Measurements from ENCODE around the gene ABR.
"Not testable (repeated sequence)": the region's sequence is repeated elsewhere in the genome, so short reads cannot be mapped to it uniquely, and the experiment has no call there.

ABR gene

GRCh38 chr17:1108765-1109605, 70.8 kb downstream of the ABR start:
- Histone ChIP-seq H3K4me1 (ENCODE audit: insufficient read depth, low read length) (peaks cover 51% of the 10 kb centered on the region), H3K27me3 (ENCODE audit: control insufficient read depth in 1 of 2, insufficient read depth in 2 of 2, low read length in 2 of 2) (no peaks in the 10 kb centered on the region), H3K27ac (ENCODE audit: low read depth, low read length) (peak overlapping the region; percentile 78), H3K4me3 (ENCODE audit: low read depth in 1 of 2, low read length in 2 of 2) (peak overlapping the region; percentile 56 to 81), H3K9ac (ENCODE audit: low read length) (no peak overlapping the region), H3K9me3 (ENCODE audit: low read length) (no peaks in the 10 kb centered on the region), H3K36me3 (ENCODE audit: insufficient read depth, low read length) (peaks cover 2% of the 10 kb centered on the region)

- Histone ChIP-seq H3K4me1 (ENCODE audit: insufficient read depth, low read length) (peaks cover 51% of the 10 kb centered on the region), H3K9ac (ENCODE audit: low read length) (no peak overlapping the region), H3K9me3 (ENCODE audit: low read length) (no peaks in the 10 kb centered on the region), H3K27me3 (ENCODE audit: control insufficient read depth in 1 of 2, insufficient read depth in 2 of 2, low read length in 2 of 2) (no peaks in the 10 kb centered on the region), H3K36me3 (ENCODE audit: insufficient read depth, low read length) (peaks cover 7% of the 10 kb centered on the region), H3K27ac (ENCODE audit: low read depth, low read length) (peak overlapping the region; percentile 78), H3K4me3 (ENCODE audit: low read depth in 1 of 2, low read length in 2 of 2) (peak overlapping the region; percentile 56 to 81)
Observed at GRCh38 chr17:1108478-1108764, 71.4 kb downstream of the ABR start.

- H3K4me1 ChIP-seq (ENCODE audit: insufficient read depth, low read length): peaks cover 51% of the 10 kb centered on the region
- H3K9me3 ChIP-seq (ENCODE audit: low read length): no peaks in the 10 kb centered on the region
- H3K27me3 ChIP-seq (ENCODE audit: control insufficient read depth in 1 of 2, insufficient read depth in 2 of 2, low read length in 2 of 2): no peaks in the 10 kb centered on the region
- H3K36me3 ChIP-seq (ENCODE audit: insufficient read depth, low read length): peaks cover 9% of the 10 kb centered on the region
- H3K4me3 ChIP-seq (ENCODE audit: low read depth in 1 of 2, low read length in 2 of 2): peak overlapping the region; percentile 56 to 81
- H3K9ac ChIP-seq (ENCODE audit: low read length): no peak overlapping the region
- peak overlapping the region; percentile 78 for H3K27ac ChIP-seq (ENCODE audit: low read depth, low read length)
Observed at GRCh38 chr17:1107777-1108477, 71.9 kb downstream of the ABR start.

GRCh38 chr17:1107083-1107776, 72.6 kb downstream of the ABR start:
- Histone ChIP-seq H3K36me3 (ENCODE audit: insufficient read depth, low read length) (peaks cover 9% of the 10 kb centered on the region), H3K27me3 (ENCODE audit: control insufficient read depth in 1 of 2, insufficient read depth in 2 of 2, low read length in 2 of 2) (no peaks in the 10 kb centered on the region), H3K9me3 (ENCODE audit: low read length) (no peaks in the 10 kb centered on the region), H3K9ac (ENCODE audit: low read length) (no peak overlapping the region), H3K4me3 (ENCODE audit: low read depth in 1 of 2, low read length in 2 of 2) (peak overlapping the region in 1 of 2 donors; percentile 56), H3K27ac (ENCODE audit: low read depth, low read length) (no peak overlapping the region), H3K4me1 (ENCODE audit: insufficient read depth, low read length) (peaks cover 51% of the 10 kb centered on the region)

- Histone ChIP-seq H3K36me3 (ENCODE audit: insufficient read depth, low read length) (peaks cover 15% of the 10 kb centered on the region), H3K4me3 (ENCODE audit: low read depth in 1 of 2, low read length in 2 of 2) (no peak overlapping the region), H3K27me3 (ENCODE audit: control insufficient read depth in 1 of 2, insufficient read depth in 2 of 2, low read length in 2 of 2) (no peaks in the 10 kb centered on the region), H3K9ac (ENCODE audit: low read length) (no peak overlapping the region), H3K4me1 (ENCODE audit: insufficient read depth, low read length) (peaks cover 27% of the 10 kb centered on the region), H3K9me3 (ENCODE audit: low read length) (no peaks in the 10 kb centered on the region), H3K27ac (ENCODE audit: low read depth, low read length) (no peak overlapping the region)
Observed at GRCh38 chr17:1104222-1104621, 75.6 kb downstream of the ABR start.

GRCh38 chr17:1100382-1100781, 79.4 kb downstream of the ABR start:
- Histone ChIP-seq H3K27ac (ENCODE audit: low read depth, low read length) (no peak overlapping the region), H3K9me3 (ENCODE audit: low read length) (no peaks in the 10 kb centered on the region), H3K27me3 (ENCODE audit: control insufficient read depth in 1 of 2, insufficient read depth in 2 of 2, low read length in 2 of 2) (no peaks in the 10 kb centered on the region), H3K36me3 (ENCODE audit: insufficient read depth, low read length) (peaks cover 23% of the 10 kb centered on the region), H3K4me1 (ENCODE audit: insufficient read depth, low read length) (peaks cover 6% of the 10 kb centered on the region), H3K9ac (ENCODE audit: low read length) (no peak overlapping the region), H3K4me3 (ENCODE audit: low read depth in 1 of 2, low read length in 2 of 2) (no peak overlapping the region)

GRCh38 chr17:1099242-1099641, 80.5 kb downstream of the ABR start:
- H3K9me3 ChIP-seq (ENCODE audit: low read length): no peaks in the 10 kb centered on the region

GRCh38 chr17:1097972-1098744, 81.6 kb downstream of the ABR start:
- not testable (repeated sequence) for H3K4me1 ChIP-seq (ENCODE audit: insufficient read depth, low read length); H3K9me3 ChIP-seq (ENCODE audit: low read length); H3K9ac ChIP-seq (ENCODE audit: low read length); H3K27ac ChIP-seq (ENCODE audit: low read depth, low read length); H3K27me3 ChIP-seq (ENCODE audit: control insufficient read depth in 1 of 2, insufficient read depth in 2 of 2, low read length in 2 of 2); H3K4me3 ChIP-seq (ENCODE audit: low read depth in 1 of 2, low read length in 2 of 2)
- H3K36me3 ChIP-seq (ENCODE audit: insufficient read depth, low read length): peaks cover 23% of the 10 kb centered on the region

More at GRCh38 chr17:1099242-1099641, 80.5 kb downstream of the ABR start:
- peaks cover 32% of the 10 kb centered on the region for H3K36me3 ChIP-seq (ENCODE audit: insufficient read depth, low read length)
- peaks cover 3% of the 10 kb centered on the region for H3K4me1 ChIP-seq (ENCODE audit: insufficient read depth, low read length)
- no peak overlapping the region for H3K9ac ChIP-seq (ENCODE audit: low read length)
- H3K27ac ChIP-seq (ENCODE audit: low read depth, low read length): no peak overlapping the region
- no peak overlapping the region for H3K4me3 ChIP-seq (ENCODE audit: low read depth in 1 of 2, low read length in 2 of 2)
- no peaks in the 10 kb centered on the region for H3K27me3 ChIP-seq (ENCODE audit: control insufficient read depth in 1 of 2, insufficient read depth in 2 of 2, low read length in 2 of 2)

GRCh38 chr17:1096215-1096614, 83.6 kb downstream of the ABR start:
- no peaks in the 10 kb centered on the region for H3K4me1 ChIP-seq (ENCODE audit: insufficient read depth, low read length)
- H3K36me3 ChIP-seq (ENCODE audit: insufficient read depth, low read length): peaks cover 36% of the 10 kb centered on the region
- no peaks in the 10 kb centered on the region for H3K9me3 ChIP-seq (ENCODE audit: low read length)
- H3K27ac ChIP-seq (ENCODE audit: low read depth, low read length): no peak overlapping the region
- H3K27me3 ChIP-seq (ENCODE audit: control insufficient read depth in 1 of 2, insufficient read depth in 2 of 2, low read length in 2 of 2): no peaks in the 10 kb centered on the region
- no peak overlapping the region for H3K9ac ChIP-seq (ENCODE audit: low read length)
- H3K4me3 ChIP-seq (ENCODE audit: low read depth in 1 of 2, low read length in 2 of 2): no peak overlapping the region

GRCh38 chr17:1095853-1096173, 84.0 kb downstream of the ABR start:
- Histone ChIP-seq H3K9ac (ENCODE audit: low read length) (no peak overlapping the region), H3K27me3 (ENCODE audit: control insufficient read depth in 1 of 2, insufficient read depth in 2 of 2, low read length in 2 of 2) (no peaks in the 10 kb centered on the region), H3K9me3 (ENCODE audit: low read length) (no peaks in the 10 kb centered on the region), H3K4me3 (ENCODE audit: low read depth in 1 of 2, low read length in 2 of 2) (no peak overlapping the region), H3K36me3 (ENCODE audit: insufficient read depth, low read length) (peaks cover 40% of the 10 kb centered on the region), H3K27ac (ENCODE audit: low read depth, low read length) (no peak overlapping the region), H3K4me1 (ENCODE audit: insufficient read depth, low read length) (no peaks in the 10 kb centered on the region)

Data from muscle layer of colon (tissue), 2 donors.